Stimulated activated CD8-positive, alpha-beta memory T cell treated with anti-CD3 and anti-CD28 coated beads, Interleukin-2, amount 100 ng/mL, for 1 hour (primary cell): ENCODE measurements around the gene ATXN7.

ENCODE experiments used
- DNase-seq, 2 donors: peaks; one replicate each; pipeline ENCODE4 v3.0.0-alpha.2; 2020; ENCODE audit warnings: low read depth in 2 of 2

The ATXN7 gene

DNA sequence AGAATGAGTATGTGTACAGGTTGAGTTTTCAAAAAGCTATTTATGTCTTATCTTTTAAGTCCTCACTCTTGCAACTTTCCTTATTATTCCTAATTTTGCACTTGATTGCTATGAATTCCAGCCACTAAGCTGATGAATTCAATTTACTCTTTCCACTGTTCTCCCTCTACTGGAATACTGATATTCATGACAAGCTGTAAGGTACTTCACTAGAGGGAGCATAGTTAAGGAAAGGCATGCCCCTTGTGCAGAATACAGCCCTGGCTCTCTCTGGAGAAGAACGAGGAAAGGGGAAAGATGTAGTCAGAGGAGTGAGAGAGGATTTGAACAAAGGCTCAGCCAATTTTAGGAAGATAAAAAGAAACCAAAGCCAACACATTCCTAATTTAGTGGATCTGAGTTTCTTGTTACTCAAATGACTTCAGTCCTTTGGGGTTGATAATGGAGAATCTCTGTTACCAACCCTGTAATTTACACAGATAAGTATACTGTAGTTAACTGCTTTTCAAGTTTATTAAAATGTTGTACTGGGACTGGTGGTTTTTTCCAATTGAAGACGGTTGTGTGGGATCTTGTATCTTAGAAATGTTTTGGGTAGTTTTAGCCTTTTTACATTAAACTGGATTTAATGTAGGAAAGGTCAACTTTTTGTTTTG is 44.5 kb downstream of the ATXN7 start:
- no peak for DNase-seq

DNA sequence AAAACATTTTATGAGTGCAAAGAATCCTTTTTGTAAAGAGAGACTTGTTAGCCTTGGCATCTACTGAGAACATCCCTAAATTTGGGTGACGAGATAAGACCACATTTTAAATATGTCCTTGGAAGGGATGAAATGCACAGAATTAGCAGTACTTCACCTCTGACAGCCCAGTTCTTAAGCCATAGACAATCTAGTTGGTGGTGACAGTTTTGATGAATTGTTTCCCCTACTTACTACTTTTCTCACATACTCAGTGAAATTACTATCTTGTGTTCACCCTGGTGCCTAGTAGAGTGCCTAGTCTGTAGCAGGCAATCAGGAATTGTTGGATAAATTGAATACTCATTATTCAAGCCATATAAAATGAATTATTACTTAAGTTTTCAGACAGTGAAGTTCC is 45.1 kb downstream of the ATXN7 start:
- DNase-seq, result no peak

DNA sequence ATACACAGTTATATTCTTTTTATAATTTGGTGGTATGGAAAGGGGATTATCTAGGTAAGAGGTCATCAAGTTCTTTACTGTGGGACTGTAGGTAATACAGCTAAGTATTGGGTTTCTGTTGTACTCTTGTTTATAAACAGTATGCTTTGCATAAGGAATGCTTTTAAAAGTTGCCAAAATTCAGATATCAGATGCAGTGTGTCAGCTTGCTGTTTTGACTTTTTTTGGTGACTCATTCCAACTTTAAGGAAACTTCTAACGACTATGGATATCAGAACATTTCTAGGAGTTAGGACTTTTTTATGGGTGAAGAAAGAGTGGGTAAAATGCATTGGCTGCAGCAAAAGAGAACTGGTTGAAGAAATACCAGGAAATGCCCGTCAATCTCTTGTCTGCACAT is 45.8 kb downstream of the ATXN7 start:
- DNase-seq, result no peak

DNA sequence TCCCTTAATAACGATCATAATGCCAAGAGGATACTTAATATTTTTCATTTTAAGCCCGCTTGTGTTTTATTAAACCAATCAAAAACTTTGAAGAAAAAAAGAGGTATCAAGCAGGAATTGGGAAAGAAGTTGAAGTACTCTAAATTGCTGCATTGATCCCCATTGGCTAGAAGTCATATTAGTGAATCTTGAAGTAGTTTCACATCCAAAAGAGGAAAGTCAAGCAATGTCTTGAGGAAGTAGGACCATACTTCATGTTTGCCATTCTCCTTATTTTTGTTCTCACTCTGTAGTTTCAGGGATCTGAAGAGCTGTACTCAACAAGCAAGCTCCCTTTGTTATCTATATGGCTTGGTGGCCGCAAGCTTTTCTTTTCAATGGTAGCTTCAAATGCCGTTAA is 46.3 kb downstream of the ATXN7 start:
- no peak for DNase-seq

DNA sequence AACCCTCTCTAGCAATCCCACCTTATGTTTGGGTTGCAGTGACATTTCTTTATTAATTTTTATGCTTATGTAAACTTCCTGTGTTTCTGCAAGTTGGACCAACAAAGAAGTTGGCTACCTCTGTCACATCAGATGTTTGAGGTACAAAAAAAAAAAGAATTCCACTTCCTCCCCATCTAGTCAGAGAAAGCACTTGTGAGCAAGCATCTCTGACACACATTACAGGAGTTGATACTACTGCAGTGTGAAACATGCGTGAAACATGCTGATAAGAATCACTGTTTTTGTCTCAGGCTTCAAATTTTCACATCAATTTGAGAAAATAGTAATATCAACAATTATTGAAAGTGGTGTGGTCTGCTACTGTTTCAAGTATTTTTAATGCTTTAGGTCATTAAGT is 47.2 kb downstream of the ATXN7 start:
- DNase-seq, result no peak

DNA sequence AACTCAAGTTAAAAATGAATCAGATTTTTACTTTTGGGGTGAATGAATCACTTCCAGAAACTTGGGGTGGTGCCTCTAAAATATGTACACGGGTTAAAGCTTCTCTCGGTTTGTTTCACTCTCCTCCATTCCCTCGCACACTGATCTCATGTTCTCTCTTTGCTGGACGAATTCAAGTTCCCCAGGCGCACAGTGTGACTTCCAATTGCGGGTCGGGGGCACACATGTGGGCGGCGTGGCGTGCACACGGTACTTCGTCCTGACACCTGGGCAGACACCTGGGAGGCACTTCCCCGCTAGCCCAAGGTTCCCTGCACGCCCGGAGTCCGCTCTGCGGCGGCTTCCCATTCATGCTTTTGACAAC is 47.8 kb downstream of the ATXN7 start:
- DNase-seq, result no peak

DNA sequence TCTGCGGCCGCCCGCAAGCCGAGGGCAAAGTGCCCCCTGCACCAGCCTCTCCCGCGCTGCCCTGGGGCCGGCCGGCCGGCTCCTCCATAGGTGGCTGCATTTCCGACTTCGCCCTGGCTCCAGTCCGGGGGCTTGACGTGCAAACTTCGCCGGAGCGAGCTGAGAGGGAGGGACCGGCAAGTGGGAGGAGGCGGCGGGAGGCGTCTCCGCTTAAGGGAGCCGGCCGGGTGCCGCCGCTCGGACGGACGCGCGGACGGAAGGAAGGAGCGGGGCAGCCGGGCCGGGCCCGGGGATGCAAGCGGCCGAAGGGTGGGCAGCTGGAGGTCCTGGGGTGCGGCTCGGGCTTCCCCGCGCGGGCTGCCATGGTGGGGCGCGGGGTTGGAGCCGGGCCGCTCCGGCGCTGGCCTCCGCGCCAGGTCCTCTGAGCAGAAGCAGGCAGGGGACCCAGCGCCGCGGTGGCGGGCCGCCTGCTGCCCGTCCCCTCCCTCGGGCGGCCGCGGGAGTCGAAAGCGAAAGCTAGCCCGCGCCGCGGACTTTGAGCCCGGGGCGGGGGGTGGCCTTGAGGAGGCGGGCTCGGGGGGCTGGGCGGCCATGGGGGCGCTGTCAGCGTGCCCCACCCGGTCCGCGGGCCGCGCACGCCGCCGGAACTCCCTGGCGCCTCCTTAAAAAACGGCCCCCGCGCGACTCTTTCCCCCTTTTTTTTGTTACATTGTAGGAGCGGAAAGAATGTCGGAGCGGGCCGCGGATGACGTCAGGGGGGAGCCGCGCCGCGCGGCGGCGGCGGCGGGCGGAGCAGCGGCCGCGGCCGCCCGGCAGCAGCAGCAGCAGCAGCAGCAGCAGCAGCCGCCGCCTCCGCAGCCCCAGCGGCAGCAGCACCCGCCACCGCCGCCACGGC is 48.5 kb downstream of the ATXN7 start, which contains the start of gene SCAANT1:
Gene SCAANT1, minus strand, starts transcription at position 511 of the 895 bp plus-strand sequence.
- peak; percentile 66 to 72 for DNase-seq

DNA sequence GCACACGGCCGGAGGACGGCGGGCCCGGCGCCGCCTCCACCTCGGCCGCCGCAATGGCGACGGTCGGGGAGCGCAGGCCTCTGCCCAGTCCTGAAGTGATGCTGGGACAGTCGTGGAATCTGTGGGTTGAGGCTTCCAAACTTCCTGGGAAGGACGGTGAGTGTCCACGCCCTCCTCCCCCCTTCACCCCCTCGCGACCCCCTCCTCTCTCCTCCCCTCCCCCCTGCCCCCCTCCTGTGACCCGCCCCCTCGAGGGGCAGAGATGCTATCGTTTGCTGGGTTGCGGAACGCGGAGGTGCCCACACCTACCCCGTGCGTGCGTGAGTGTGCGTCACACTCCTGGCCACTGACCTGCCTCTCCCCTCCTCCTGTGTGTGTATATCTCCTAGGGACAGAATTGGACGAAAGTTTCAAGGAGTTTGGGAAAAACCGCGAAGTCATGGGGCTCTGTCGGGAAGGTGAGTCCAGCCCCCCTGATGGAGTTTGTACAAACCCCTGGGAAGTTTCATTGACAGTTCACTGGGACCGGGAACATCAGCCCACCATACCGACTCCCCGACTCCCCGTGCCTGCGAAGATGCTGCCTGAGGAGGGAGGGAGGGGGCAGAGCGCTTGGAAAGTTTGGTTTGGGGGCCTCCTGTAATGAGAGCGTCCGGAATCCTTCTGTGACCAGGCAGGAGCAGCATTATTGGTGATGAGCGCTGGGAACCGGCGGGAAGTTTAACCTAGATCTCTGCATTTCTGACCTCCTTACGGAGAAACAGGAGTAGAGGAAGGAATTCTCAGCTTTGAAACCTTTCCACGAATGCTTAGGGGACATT is 49.3 kb downstream of the ATXN7 start:
- peak; percentile 7 to 32 for DNase-seq

DNA sequence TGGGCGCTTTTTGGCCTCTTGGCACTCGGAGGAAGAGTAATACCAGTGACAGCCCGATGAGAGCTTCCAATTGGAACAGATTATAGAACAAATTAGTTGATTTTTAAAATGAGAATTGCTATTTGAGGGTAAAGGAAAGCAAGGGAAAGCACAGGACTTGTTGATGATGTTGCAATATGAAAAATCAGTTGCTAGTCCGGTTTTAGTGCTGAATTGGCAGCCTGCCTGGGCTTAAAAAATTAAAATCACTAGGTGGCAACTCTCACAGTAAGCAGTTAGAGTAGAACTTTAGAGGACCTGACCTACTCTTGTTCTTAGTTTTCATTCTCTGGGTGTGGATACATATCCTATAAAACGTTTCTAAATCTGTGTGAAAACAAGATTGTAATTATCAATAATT is 50.6 kb downstream of the ATXN7 start:
- no peak for DNase-seq

DNA sequence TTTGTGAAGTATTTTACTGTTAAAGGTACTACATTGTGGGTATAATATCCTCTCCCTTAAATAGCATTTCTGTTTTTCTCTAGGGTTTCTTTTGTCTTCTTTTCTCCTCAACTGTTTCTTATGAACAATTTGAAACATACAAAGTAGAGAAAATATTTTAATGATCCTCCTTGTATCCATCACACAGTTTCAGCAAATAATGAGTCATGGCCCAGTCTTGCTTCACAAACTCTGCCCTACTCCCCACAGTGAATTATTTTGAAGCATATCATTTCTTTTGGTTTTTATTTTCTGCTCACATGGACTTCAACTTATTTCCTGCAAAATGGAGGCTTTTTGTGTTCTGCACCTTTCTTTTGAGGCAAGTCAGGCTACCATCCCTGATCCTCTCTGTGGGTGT is 54.7 kb downstream of the ATXN7 start:
- no peak for DNase-seq

DNA sequence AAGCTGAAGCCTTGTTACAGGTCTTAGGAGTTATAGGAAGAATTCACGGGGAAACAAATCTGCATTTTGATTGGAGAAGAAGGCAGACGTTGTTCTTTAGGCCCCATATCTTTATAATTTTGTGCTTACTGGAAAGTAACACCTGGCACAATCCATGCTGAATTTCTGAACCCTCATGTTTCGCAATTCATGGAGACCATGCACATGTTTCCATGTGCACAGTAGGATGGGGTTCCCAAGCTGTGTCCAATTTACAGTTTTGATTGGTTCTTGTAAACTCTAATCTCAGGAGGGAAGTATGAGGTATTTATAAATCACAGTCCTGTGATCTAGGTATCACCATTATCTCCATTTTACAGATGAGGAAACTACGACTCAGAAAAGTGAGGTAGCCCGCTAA is 56.3 kb downstream of the ATXN7 start:
- no peak for DNase-seq

DNA sequence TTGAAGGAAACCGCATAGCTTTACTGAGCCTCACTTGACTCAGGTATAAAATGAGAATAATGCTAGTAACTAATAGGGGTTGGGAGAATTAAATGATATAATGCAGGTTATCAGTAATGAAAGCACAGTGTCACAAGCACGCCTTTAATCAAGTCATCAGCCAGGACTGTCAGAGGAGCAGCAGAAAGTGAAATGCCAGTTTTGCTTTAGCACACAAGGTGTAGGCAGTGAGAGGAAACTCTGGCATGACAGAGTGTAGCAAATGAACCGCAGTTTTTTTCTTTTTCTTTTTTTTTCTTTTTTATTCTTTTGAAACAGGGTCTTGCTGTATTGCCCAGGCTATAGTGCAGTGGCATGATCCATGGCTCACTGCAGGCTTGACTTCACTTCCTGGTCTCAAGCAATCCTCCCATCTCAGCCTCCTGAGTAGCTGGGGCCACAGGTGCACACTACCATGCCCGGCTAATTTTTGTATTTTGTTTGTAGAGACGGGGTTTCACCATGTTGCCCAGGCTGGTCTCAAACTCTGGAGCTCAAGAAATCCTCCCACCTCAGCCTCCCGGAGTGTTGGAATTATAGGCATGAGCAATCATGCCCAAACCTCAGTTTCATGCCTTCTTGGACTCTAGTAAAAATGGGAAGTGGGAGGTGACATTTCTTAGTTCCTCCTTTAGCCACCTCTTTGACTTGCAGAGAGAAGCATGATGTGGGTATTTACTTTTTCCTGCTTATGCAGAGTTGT is 58.2 kb downstream of the ATXN7 start:
- no peak for DNase-seq

DNA sequence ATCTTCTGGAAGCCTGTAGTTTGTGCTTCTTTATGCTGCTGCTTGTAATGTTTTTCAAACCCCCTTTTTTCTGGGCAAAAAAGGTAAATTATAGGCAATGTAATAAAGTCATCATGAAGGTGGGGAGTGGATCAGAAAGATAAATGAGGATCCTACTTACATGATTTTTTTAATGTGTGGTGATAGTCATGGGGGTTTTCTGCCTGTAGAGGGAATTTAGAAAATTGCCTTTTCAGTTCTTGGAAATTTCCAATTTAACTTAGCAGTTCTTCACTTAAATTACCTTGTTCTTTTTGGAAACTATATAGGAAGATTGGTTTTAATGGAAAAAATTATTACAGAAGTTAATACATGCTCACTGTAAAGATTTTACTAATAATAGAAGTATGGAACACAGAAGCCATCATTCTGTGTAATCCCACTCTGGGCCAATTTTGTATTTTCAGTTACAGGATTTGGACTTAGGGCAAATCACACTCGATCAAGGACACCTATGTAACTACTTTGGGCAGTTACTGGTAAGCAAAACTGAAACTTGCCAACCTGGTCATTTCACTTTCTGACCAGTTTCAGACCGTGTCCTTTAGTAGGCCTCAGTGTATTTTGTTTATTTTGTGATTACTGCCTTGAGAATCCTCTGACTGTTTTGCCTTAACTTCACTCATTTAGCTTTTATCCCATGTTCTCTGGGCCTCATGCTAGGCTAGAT is 59.0 kb downstream of the ATXN7 start:
- DNase-seq, result no peak

DNA sequence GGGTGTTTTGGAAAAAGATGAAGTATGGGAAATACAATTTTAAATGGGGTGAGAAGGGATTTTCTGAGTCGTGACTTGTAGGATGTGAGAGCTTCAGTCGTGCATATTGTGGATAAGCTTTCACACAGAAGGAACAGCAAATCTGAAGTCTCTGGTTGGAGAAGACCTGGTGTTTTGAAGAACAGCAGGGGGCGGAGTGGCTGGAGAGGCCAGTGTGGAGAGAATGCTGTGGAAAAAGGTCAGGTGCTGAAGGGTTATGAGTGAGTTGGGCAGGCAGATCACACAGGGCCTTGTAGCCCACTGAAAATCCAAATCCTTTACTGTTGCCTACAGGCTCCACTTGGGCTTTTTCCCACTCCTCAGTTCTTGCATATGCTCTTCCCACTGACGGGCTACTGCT is 62.6 kb downstream of the ATXN7 start:
- no peak for DNase-seq

DNA sequence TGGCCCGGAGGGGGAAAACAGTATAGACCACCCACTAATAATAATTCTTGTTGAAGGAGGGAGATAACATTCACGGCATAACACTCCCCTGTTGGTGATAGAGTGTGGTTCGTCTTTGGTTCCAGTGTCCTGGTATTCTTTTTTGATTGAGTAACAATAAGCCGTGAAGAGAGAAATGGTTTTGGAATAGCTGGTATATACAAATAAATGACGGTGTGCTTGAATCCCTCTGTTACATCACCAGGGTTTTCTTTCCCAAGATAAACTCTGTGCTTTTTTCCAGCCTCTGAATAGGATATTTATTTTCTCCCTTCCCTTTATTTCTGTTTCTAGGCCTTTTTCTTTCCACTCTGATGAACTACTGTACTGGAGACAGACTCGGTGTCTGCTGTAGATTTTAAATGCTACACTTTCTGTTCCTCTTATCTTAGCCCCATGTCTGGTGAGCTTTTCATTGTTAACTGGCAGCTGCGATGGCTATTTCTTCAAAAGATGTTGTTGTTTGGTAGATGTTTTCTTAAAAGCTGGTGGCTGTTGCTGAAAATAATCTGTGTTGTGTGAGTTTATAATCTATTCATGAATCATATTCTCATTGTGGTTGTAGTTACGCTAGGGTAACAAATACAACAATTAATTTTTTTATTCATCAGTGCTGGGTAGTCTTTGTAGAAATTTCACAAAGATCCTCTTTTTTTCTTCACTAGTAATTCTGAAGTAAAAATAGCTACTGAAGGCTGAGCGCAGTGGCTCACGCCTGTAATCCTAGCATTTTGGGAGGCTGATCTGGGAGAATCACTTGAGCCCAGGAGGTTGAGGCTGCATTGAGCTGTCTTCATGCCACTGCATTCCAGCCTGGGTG is 64.0 kb downstream of the ATXN7 start:
- no peak for DNase-seq

DNA sequence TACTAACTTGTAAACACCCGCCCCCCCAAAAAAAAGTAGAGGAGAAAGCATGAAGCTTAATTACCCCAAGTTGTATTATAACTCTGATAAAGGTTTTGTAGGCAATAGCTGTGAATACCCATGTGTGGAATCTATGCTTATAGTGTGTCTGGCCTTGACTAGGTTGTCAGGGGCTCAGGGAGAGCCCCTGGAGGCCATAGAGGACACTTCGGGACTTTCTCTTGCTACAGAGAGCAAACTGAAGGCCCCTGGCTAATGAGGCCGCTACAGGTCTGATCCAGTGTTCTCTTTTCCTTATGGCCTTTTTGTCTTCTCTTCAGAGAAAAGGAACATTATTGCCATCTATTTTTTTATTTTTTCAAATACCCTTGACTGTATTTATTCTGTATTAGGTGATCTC is 67.6 kb downstream of the ATXN7 start:
- no peak for DNase-seq

DNA sequence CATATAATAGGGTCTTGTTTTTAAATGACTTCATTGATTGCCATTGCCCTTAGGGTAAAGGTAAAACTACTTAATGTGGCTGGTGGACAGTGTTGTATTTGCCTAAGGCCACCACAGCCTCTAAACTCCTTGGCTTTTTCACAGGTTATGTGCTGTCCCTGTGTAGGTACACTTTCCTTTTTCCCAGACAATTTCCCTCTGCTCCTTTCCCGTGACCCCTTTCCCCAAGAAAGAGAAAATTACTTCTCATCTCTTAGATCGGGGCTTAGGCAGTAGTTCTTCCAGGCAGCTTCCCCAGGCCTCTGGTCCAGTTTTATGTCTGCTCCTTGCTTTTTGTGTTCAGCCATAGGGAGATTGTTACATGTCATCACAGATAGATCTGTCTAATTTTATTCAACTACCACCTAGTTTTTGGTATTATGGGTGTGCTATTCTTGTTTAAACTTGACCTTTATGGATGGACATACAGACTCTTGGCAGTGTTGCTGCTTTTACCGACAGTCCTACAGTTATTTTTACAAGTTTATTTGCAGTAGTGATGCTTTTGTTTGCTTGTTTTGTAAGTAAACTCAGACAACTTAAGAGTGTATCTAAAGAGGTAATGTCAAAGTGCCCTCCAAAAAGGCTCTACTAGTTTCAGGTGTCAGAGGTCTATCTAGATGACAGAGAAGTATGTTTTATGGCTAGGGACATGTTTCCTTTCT is 69.0 kb downstream of the ATXN7 start:
- DNase-seq, result no peak

DNA sequence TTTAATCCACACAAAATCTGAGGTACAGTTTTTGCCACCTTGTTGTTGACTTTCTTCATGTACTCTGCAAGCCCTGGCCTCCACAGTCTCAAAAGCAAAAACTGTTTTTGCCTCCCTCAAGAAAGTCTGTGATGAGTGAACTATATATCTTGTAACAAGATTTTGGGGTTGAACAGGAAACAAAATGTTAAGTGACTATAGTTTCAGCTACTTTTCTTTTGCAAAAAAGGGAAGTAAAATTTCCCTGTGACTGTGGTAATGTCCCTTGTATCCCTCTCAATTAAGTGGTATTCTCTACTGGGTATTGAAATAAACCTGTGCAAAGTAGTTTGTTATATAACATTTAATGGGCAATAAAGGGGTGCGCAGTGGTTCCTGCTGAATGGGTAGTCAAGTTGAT is 69.8 kb downstream of the ATXN7 start:
- no peak for DNase-seq

DNA sequence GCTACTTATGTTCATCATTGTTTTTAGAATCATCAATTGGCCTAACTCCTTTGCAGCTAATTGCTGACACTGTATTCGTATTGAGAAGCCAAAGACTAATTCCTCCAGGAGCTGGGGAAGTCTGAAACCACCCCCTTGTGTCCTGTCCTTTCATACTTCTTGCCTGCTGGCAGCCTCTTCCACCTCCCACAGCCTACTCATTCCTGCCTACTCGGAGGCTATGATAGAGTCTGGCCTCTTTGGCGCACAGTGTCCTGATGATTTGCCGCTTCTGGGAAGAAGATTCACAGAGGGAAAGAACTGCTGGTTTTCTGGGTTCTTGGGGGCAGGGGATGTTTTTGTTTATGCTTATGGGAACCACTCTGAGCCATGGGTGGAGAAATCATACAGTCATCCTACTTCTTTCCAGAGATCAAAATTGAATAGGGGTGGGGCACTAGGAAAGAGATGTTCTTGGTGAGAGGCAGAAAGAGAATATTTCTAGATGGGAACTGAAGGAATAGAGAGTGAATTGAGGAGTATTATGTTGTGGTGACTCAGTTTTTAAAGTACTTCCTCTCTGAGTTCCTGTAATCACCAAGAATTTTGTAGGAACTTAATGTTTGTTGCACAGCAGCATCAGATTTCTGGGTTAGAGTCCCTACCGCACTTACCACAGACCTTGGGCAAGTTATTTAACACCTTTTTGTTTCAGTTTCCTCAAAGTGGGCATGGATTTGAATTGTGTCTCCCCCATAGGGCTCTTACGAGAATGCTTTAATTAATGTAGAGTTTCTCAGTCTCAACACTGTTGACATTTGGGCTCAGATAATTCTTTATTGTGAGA is 70.6 kb downstream of the ATXN7 start:
- DNase-seq, result no peak
